Right cardiac atrium (tissue), 5 donors: ENCODE data around the gene C20orf204. TPM values are rescaled to one million over a fixed set of nuclear protein-coding genes. Genes with fewer than 3 reads are reported as not detected.
A peak's percentile ranks its signal among the peaks of the same experiment; 100 is the strongest.

Experiments used
- ATAC-seq, 2 donors: fragments of 200-7000 bp; cut with Tn5 transposase; one replicate each; pipeline versions ENCODE4 v1.8.0 to v1.9.1; 2020; ENCODE audit warnings: moderate library complexity in 2 of 2, mild to moderate bottlenecking in 1 of 2
- DNase-seq, 3 donors: peaks; one replicate each; pipeline ENCODE4 v3.0.0-alpha.2; 2020
- H3K27ac ChIP-seq: one replicate; pipeline ENCODE4 v1.5.1; 2013; ENCODE audit warnings: mild to moderate bottlenecking, low read length, control low read depth, moderate library complexity
- H3K27me3 ChIP-seq: one replicate; pipeline ENCODE4 v1.6.1; 2013; ENCODE audit not compliant: control insufficient read depth, insufficient read depth
- H3K4me1 ChIP-seq: one replicate; pipeline ENCODE4 v1.6.1; 2013; ENCODE audit warnings: low read length; ENCODE audit not compliant: control insufficient read depth, insufficient read depth
- H3K4me3 ChIP-seq: one replicate; pipeline ENCODE4 v1.5.1; 2013; ENCODE audit warnings: low read length, control low read depth
- H3K9me3 ChIP-seq: one replicate; pipeline ENCODE4 v1.6.1; 2013; ENCODE audit warnings: low read length; ENCODE audit not compliant: control insufficient read depth
- WGBS: extraction: QIAGEN DNeasy Blood & Tissue Kit; methylation state at CpG from one replicate; pipeline ENCODE4 v1.1.7; 2013; 5-methylcytosine and 5-hydroxymethylcytosine counted together
- intact Hi-C, 4 donors: fragments of 100-400 bp; cut with DNase I; formaldehyde crosslinking; loops; one replicate each; pipeline versions ENCODE4 v1.11.0 to v1.14.0; 2022 to 2023
- polyA plus RNA-seq: library from polyadenylated mRNA; stranded (reverse); fragments of 200-250 nt; gene quantifications from one replicate; pipeline ENCODE4 v1.2.3, GENCODE V29; 2013
- total RNA-seq, 4 donors: library from RNA; stranded (reverse); fragmentation: NEBNext Ultra II Directional; extraction: Animal tissue kit (Norgen Biotek cat#: 25700); gene quantifications; one replicate each; pipeline ENCODE4 v1.2.1, GENCODE V29; 2021
- donor health status: healthy with polysubstance abuse.
- donor health status: DM: no; HTN: yes; CAD: no.
- donor health status: DM: no; HTN: no; CAD: no.
- donor health status: DM: no; HTN: yes; CAD: no; lungs with severe emphysema.
- donor health status: DM: yes; HTN: yes; CAD: no.

Gene C20orf204
- total and polyA plus RNA-seq, 5 donors: 0.21 to 0.82 (median 0.46) TPM

GRCh38 chr20:64075556-64075955 is 39.6 kb downstream of the C20orf204 start:
- Histone ChIP-seq H3K9me3 (no peaks in the 10 kb centered on the region), H3K4me3 (no peak overlapping the region), H3K27me3 (no peaks in the 10 kb centered on the region), H3K4me1 (no peaks in the 10 kb centered on the region), H3K27ac (no peak overlapping the region)
- peak in 1 of 3 donors; percentile 55 for DNase-seq
- WGBS: 91% methylated on average over 12 of the region's 12 CpGs
- intact Hi-C loops: no loop called here
- ATAC-seq: no peak

GRCh38 chr20:64076061-64076997 is 40.3 kb downstream of the C20orf204 start:
- Histone ChIP-seq H3K27ac (no peak overlapping the region), H3K4me3 (no peak overlapping the region), H3K9me3 (no peaks in the 10 kb centered on the region), H3K27me3 (no peaks in the 10 kb centered on the region), H3K4me1 (no peaks in the 10 kb centered on the region)
- peak; percentile 14 to 57 (median 44) for DNase-seq
- intact Hi-C loops: no loop called here
- ATAC-seq: no peak
- 95% methylated on average over 20 of the region's 22 CpGs for WGBS

GRCh38 chr20:64077094-64077493 is 41.1 kb downstream of the C20orf204 start:
- ATAC-seq (no peak), DNase-seq (peak; percentile 44 to 80 (median 78))
- WGBS: 84% methylated on average over 8 of the region's 8 CpGs
- Histone ChIP-seq H3K4me1 (no peaks in the 10 kb centered on the region), H3K4me3 (no peak overlapping the region), H3K27me3 (no peaks in the 10 kb centered on the region), H3K9me3 (no peaks in the 10 kb centered on the region), H3K27ac (no peak overlapping the region)
- intact Hi-C loops: no loop called here

- no peaks in the 10 kb centered on the region for H3K9me3 ChIP-seq
- H3K27me3 ChIP-seq: no peaks in the 10 kb centered on the region
- H3K27ac ChIP-seq: no peak overlapping the region
- intact Hi-C loops: no loop called here
- ATAC-seq: no peak
- 80% methylated on average over 7 of the region's 7 CpGs for WGBS
- no peak overlapping the region for H3K4me3 ChIP-seq
- no peaks in the 10 kb centered on the region for H3K4me1 ChIP-seq
- peak; percentile 15 to 60 (median 60) for DNase-seq
Observed at GRCh38 chr20:64077541-64077875, 41.5 kb downstream of the C20orf204 start.

- H3K27ac ChIP-seq: no peak overlapping the region
- ATAC-seq (no peak), DNase-seq (peak; percentile 20 to 64 (median 63))
- no peaks in the 10 kb centered on the region for H3K27me3 ChIP-seq
- peak overlapping the region; percentile 85 for H3K4me3 ChIP-seq
- WGBS: 60% methylated on average over 15 of the region's 15 CpGs
- H3K4me1 ChIP-seq: no peaks in the 10 kb centered on the region
- H3K9me3 ChIP-seq: no peaks in the 10 kb centered on the region
- intact Hi-C loops: no loop called here
Observed at GRCh38 chr20:64077876-64078551, 42.0 kb downstream of the C20orf204 start.

GRCh38 chr20:64078934-64079272 is 42.9 kb downstream of the C20orf204 start:
- no peak for ATAC-seq
- no peak for DNase-seq
- Histone ChIP-seq H3K4me3 (peak overlapping the region; percentile 85), H3K27me3 (no peaks in the 10 kb centered on the region), H3K9me3 (no peaks in the 10 kb centered on the region), H3K27ac (no peak overlapping the region), H3K4me1 (no peaks in the 10 kb centered on the region)
- intact Hi-C loops: no loop called here
- 23% methylated on average over 4 of the region's 4 CpGs for WGBS

- intact Hi-C loops: loop anchor here in 1 of 4 donors (5.0 kb wide), 1 partner anchor 43 kb away; no protein-coding TSS in a partner anchor
- H3K4me3 ChIP-seq: peak within 1 kb of the TSS; percentile 85
- peak; percentile 85 to 93 (median 93) for DNase-seq
- no peaks in the 10 kb centered on the region for H3K4me1 ChIP-seq
- no peaks in the 10 kb centered on the region for H3K9me3 ChIP-seq
- no peaks in the 10 kb centered on the region for H3K27me3 ChIP-seq
- peak; percentile 64 to 65 for ATAC-seq
- WGBS: 1% methylated on average over 73 of the region's 73 CpGs
- H3K27ac ChIP-seq: peak within 1 kb of the TSS; percentile 51
Observed at GRCh38 chr20:64079273-64080012, 43.5 kb downstream of the C20orf204 start, which contains the start of gene RGS19. Gene RGS19 (minus strand): TSS chr20:64079518. CDS start chr20:64076886, 2,632 bp downstream.

GRCh38 chr20:64080013-64080812 is 44.2 kb downstream of the C20orf204 start, which contains the start of gene OPRL1:
Gene OPRL1 (plus strand): TSS chr20:64080082. CDS start chr20:64092721, 12,639 bp downstream.
- WGBS: 4% methylated on average over 62 of the region's 62 CpGs
- intact Hi-C loops: loop anchor here in 1 of 4 donors (5.0 kb wide), 1 partner anchor 42 kb away; no protein-coding TSS in a partner anchor
- Histone ChIP-seq H3K4me3 (peak within 1 kb of the TSS; percentile 85), H3K9me3 (no peaks in the 10 kb centered on the region), H3K27me3 (no peaks in the 10 kb centered on the region), H3K27ac (peak within 1 kb of the TSS; percentile 51), H3K4me1 (no peaks in the 10 kb centered on the region)
- peak in 1 of 2 donors; percentile 1 for ATAC-seq
- DNase-seq: peak in 2 of 3 donors; percentile 53 to 55

GRCh38 chr20:64080813-64081623 is 45.0 kb downstream of the C20orf204 start:
- H3K4me1 ChIP-seq: no peaks in the 10 kb centered on the region
- ATAC-seq (no peak), DNase-seq (peak in 2 of 3 donors; percentile 57 to 66)
- intact Hi-C loops: loop anchor here in 1 of 4 donors (5.0 kb wide), 1 partner anchor 41 kb away; no protein-coding TSS in a partner anchor
- H3K9me3 ChIP-seq: no peaks in the 10 kb centered on the region
- H3K4me3 ChIP-seq: no peak overlapping the region
- H3K27me3 ChIP-seq: no peaks in the 10 kb centered on the region
- H3K27ac ChIP-seq: no peak overlapping the region
- WGBS: 78% methylated on average over 17 of the region's 17 CpGs
